C4-2B (cell line): ENCODE data around the gene PCDHGA2.

Experiments used
- H3K27ac ChIP-seq: fragments of 450-650 bp; 2 replicates; pipeline ENCODE4 v1.5.1; 2017
- CTCF ChIP-seq: fragments of 450-650 bp; conservative IDR thresholded peaks from 2 replicates; pipeline ENCODE4 v1.5.1; 2017; ENCODE audit warnings: mild to moderate bottlenecking
- ZFX ChIP-seq: fragments of 450-650 bp; IDR thresholded peaks from 2 replicates; pipeline ENCODE4 v1.6.1; 2017

PCDHGA2 gene

GRCh38 chr5:141355641-141356040 is 17.1 kb downstream of the PCDHGA2 start:
- no peak overlapping the region for H3K27ac ChIP-seq
- TF ChIP-seq CTCF (no peak), ZFX (no peak)

GRCh38 chr5:141356133-141356532 is 17.6 kb downstream of the PCDHGA2 start:
- no peak overlapping the region for H3K27ac ChIP-seq
- TF ChIP-seq ZFX: no peak
- no peak for TF ChIP-seq CTCF

GRCh38 chr5:141356950-141357349 is 18.4 kb downstream of the PCDHGA2 start:
- H3K27ac ChIP-seq: no peak overlapping the region
- TF ChIP-seq CTCF (no peak), ZFX (no peak)

- peak; percentile 70 for TF ChIP-seq CTCF
- TF ChIP-seq ZFX: no peak
- no peak within 1 kb of the TSS for H3K27ac ChIP-seq
These were observed 21.3 kb downstream of the PCDHGA2 start, which contains the start of gene PCDHGB2 for GRCh38 chr5:141359790-141360426. PCDHGB2 (plus strand) TSS chr5:141359994; CDS start chr5:141360136, 142 bp downstream.

- no peak for TF ChIP-seq CTCF
- no peak for TF ChIP-seq ZFX
- H3K27ac ChIP-seq: no peak overlapping the region
These were observed 22.1 kb downstream of the PCDHGA2 start for GRCh38 chr5:141360685-141361084.

- no peak overlapping the region for H3K27ac ChIP-seq
- no peak for TF ChIP-seq CTCF
- no peak for TF ChIP-seq ZFX
These were observed 24.2 kb downstream of the PCDHGA2 start for GRCh38 chr5:141362719-141363118.

GRCh38 chr5:141363952-141364660 is 25.5 kb downstream of the PCDHGA2 start, which contains the start of gene PCDHGA5:
PCDHGA5 (plus strand) TSS chr5:141364162; CDS start chr5:141364331, 169 bp downstream.
- TF ChIP-seq ZFX (no peak), CTCF (peak; percentile 34)

More at GRCh38 chr5:141363952-141364660, 25.5 kb downstream of the PCDHGA2 start, which contains the start of gene PCDHGA5:
- no peak within 1 kb of the TSS for H3K27ac ChIP-seq
